Ishikawa (cell line): ENCODE measurements around the gene KDM5B.

ENCODE experiments used
- CREB1 ChIP-seq: IDR thresholded peaks from 2 replicates; pipeline ENCODE4 v1.6.1; 2012; ENCODE audit warnings: low read depth
- EGR1 ChIP-seq: IDR thresholded peaks from 2 replicates; pipeline ENCODE4 v1.6.1; 2012
- EP300 ChIP-seq: IDR thresholded peaks from 2 replicates; pipeline ENCODE4 v1.6.1; 2012; ENCODE audit warnings: borderline replicate concordance
- FOXM1 ChIP-seq: IDR thresholded peaks from 2 replicates; pipeline ENCODE4 v1.6.1; 2012; ENCODE audit warnings: low read depth, borderline replicate concordance
- NFIC ChIP-seq: IDR thresholded peaks from 2 replicates; pipeline ENCODE4 v1.6.1; 2012
- RAD21 ChIP-seq: IDR thresholded peaks from 2 replicates; pipeline ENCODE4 v1.6.1; 2012; ENCODE audit warnings: low read depth
- TAF1 ChIP-seq: IDR thresholded peaks from 2 replicates; pipeline ENCODE4 v1.6.1; 2012; ENCODE audit warnings: low read depth, mild to moderate bottlenecking
- TCF12 ChIP-seq: IDR thresholded peaks from 2 replicates; pipeline ENCODE4 v1.6.1; 2012; ENCODE audit warnings: low read depth
- TEAD4 ChIP-seq: IDR thresholded peaks from 2 replicates; pipeline ENCODE4 v1.6.1; 2012
- YY1 ChIP-seq: IDR thresholded peaks from 2 replicates; pipeline ENCODE4 v1.6.1; 2012; ENCODE audit warnings: low read depth
- ZBTB7A ChIP-seq: IDR thresholded peaks from 2 replicates; pipeline ENCODE4 v1.6.1; 2012; ENCODE audit warnings: low read depth
- TF ChIP-seq, protein P1 (sequence below): IDR thresholded peaks from 2 replicates; pipeline ENCODE4 v1.6.1; 2012
- TF ChIP-seq, protein P2 (sequence below): IDR thresholded peaks from 2 replicates; pipeline ENCODE4 v1.6.1; 2012; ENCODE audit warnings: low read depth, mild to moderate bottlenecking

DNA sequence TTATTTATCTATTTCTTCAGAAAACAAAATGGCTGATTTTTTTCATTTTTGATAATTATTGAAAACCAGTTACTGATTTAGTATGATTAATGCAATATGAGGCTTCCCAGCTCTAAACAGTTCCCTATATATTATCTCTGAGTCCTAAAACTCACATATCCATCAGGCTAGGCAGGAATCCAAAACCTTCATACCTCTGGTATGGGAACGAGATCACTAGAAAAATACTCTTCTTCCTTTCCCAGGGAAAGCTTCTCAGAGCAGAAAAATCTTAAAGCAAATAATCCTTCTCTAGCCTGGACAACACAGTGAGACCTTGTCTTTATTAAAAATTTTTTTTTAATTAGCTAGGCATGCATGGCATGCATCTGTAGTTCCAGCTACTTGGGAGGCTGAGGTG is 42.5 kb downstream of the KDM5B start:
- TF ChIP-seq RAD21 = no peak
- TF ChIP-seq, protein P1, sequence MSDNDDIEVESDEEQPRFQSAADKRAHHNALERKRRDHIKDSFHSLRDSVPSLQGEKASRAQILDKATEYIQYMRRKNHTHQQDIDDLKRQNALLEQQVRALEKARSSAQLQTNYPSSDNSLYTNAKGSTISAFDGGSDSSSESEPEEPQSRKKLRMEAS = no peak
- TF ChIP-seq EP300 = no peak
- no peak for TF ChIP-seq EGR1
- TF ChIP-seq, protein P2, sequence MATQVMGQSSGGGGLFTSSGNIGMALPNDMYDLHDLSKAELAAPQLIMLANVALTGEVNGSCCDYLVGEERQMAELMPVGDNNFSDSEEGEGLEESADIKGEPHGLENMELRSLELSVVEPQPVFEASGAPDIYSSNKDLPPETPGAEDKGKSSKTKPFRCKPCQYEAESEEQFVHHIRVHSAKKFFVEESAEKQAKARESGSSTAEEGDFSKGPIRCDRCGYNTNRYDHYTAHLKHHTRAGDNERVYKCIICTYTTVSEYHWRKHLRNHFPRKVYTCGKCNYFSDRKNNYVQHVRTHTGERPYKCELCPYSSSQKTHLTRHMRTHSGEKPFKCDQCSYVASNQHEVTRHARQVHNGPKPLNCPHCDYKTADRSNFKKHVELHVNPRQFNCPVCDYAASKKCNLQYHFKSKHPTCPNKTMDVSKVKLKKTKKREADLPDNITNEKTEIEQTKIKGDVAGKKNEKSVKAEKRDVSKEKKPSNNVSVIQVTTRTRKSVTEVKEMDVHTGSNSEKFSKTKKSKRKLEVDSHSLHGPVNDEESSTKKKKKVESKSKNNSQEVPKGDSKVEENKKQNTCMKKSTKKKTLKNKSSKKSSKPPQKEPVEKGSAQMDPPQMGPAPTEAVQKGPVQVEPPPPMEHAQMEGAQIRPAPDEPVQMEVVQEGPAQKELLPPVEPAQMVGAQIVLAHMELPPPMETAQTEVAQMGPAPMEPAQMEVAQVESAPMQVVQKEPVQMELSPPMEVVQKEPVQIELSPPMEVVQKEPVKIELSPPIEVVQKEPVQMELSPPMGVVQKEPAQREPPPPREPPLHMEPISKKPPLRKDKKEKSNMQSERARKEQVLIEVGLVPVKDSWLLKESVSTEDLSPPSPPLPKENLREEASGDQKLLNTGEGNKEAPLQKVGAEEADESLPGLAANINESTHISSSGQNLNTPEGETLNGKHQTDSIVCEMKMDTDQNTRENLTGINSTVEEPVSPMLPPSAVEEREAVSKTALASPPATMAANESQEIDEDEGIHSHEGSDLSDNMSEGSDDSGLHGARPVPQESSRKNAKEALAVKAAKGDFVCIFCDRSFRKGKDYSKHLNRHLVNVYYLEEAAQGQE = no peak
- no peak for TF ChIP-seq TCF12
- no peak for TF ChIP-seq YY1
- no peak for TF ChIP-seq CREB1
- TF ChIP-seq TEAD4 = no peak
- no peak for TF ChIP-seq TAF1
- TF ChIP-seq FOXM1 = no peak
- TF ChIP-seq NFIC = no peak
- no peak for TF ChIP-seq ZBTB7A
